WI38 (cell line): ENCODE measurements around the gene LMTK3.

Source experiments
- H3K4me3 ChIP-seq: 2 replicates; pipeline ENCODE4 v1.5.1; 2011; ENCODE audit warnings: low read depth, mild to moderate bottlenecking, control low read depth, low read length
- TF ChIP-seq, protein P1 (sequence below): IDR thresholded peaks from 2 replicates; pipeline ENCODE4 v1.5.1; 2012; ENCODE audit warnings: low read depth, mild to moderate bottlenecking, control low read depth, low read length

Gene LMTK3

DNA sequence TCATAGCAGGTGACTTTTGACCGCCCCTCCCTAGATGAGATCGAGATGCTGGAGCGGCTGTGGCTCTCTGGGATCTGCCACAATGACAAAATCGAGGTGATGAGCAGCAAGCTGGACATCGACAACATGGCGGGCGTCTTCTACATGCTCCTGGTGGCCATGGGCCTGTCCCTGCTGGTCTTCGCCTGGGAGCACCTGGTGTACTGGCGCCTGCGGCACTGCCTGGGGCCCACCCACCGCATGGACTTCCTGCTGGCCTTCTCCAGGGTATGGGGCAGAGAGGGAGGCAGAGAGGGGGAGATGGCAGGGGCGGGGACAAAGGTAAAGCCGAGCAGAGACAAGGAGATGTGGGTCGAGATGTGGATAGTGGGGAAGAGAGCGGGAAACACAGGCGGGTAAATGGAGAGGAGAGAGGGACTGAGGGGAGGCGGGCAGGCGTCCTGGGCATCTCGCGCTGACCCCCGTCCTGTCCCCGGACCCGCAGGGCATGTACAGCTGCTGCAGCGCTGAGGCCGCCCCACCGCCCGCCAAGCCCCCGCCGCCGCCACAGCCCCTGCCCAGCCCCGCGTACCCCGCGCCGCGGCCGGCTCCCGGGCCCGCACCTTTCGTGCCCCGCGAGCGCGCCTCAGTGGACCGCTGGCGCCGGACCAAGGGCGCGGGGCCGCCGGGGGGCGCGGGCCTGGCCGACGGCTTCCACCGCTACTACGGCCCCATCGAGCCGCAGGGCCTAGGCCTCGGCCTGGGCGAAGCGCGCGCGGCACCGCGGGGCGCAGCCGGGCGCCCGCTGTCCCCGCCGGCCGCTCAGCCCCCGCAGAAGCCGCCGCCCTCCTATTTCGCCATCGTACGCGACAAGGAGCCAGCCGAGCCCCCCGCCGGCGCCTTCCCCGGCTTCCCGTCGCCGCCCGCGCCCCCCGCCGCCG lies 69.3 kb downstream of the LMTK3 start:
- TF ChIP-seq, protein P1, sequence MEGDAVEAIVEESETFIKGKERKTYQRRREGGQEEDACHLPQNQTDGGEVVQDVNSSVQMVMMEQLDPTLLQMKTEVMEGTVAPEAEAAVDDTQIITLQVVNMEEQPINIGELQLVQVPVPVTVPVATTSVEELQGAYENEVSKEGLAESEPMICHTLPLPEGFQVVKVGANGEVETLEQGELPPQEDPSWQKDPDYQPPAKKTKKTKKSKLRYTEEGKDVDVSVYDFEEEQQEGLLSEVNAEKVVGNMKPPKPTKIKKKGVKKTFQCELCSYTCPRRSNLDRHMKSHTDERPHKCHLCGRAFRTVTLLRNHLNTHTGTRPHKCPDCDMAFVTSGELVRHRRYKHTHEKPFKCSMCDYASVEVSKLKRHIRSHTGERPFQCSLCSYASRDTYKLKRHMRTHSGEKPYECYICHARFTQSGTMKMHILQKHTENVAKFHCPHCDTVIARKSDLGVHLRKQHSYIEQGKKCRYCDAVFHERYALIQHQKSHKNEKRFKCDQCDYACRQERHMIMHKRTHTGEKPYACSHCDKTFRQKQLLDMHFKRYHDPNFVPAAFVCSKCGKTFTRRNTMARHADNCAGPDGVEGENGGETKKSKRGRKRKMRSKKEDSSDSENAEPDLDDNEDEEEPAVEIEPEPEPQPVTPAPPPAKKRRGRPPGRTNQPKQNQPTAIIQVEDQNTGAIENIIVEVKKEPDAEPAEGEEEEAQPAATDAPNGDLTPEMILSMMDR: no peak
- no peak overlapping the region for H3K4me3 ChIP-seq

- no peak overlapping the region for H3K4me3 ChIP-seq
- TF ChIP-seq, protein P1: no peak
These were observed 70.1 kb downstream of the LMTK3 start for GRCh38 chr19:48441360-48442050.

DNA sequence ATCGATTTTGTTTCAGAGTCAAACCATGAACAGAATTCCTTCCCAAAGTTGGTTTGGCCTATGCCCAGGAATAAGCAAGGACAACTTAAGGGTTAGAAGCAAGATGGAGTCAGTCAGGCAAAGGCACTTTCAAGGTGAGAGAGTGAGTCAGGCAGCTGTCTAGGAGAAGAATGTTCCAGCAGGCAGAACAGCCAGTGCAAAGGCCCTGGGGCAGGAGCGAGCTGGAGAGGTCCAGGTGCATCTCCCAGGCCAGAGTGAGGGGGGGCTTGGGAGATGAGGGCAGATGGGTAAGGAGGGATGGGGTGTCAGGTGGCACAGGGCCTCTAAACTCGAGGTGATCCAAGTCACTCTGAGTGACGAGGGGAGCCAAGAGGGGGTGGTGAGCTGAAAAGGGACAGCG lies 75.0 kb downstream of the LMTK3 start:
- TF ChIP-seq, protein P1: no peak

More for the DNA sequence above, 75.0 kb downstream of the LMTK3 start:
- H3K4me3 ChIP-seq: no peak overlapping the region
